ENCODE measurements around the gene YAF2.

Gene YAF2, protein sequence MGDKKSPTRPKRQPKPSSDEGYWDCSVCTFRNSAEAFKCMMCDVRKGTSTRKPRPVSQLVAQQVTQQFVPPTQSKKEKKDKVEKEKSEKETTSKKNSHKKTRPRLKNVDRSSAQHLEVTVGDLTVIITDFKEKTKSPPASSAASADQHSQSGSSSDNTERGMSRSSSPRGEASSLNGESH

DNA sequence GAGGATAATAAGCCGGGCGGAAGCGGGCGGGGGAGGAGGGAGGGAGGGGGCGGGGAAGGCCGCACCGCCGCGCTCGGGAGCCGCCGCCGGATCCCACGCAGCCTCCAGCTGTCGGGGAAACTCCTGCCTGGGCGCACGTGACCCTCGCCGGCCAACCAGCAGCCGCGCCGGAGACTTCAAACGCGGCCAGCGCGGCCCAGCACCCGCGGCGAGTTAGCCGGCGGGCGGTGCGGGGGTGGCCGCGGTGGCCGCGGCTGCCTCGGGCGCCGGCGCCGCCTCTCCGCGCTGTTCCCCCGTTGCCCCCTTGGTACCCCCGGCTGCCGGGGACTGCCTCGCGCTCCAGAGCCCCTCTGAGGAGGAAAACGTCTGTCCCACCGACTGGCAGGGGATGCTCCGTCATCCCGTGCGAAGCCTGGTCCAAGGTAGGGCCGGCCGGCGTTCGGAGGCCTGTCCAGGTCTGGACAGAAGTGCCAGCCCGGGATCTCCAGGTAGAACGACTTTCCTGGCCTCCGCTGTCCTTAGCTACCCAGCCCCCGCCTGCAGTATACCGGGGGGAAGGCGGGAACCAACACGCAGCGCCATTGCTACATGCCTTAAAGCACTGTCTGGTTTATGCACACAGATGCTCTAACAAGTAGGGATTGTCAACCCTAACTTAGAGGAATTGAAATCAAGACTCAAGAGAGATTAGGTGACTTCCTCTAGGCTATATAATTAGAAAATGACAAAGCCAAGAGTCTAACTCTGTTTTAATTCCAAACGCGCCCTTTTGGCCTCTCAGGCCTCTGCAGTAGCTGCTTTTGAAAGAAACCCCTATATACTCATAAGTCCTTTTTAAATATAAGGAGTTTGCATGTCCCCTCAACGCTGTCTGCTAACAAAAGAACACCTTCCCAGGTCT lies at the start of gene YAF2:
YAF2 (minus strand) TSS at position 9 of the 901 bp plus-strand sequence. CDS start 68 bp downstream, outside the sequence.
- Histone ChIP-seq H3K27me3 (ENCODE audit: insufficient read depth, low read length) (no peaks in the 10 kb centered on the region), H3K79me2 (ENCODE audit: control insufficient read depth, insufficient read depth, low read length, unreplicated experiment) (peaks cover 55% of the 10 kb centered on the region), H2AFZ (ENCODE audit: low read length, unreplicated experiment) (peak within 1 kb of the TSS; percentile 100), H3K36me3 (ENCODE audit: insufficient read depth, low read length) (no peaks in the 10 kb centered on the region), H3K4me1 (ENCODE audit: control insufficient read depth, insufficient read depth, low read length, unreplicated experiment) (peaks cover 23% of the 10 kb centered on the region), H3K4me3 (ENCODE audit: low read depth, low read length) (peak within 1 kb of the TSS; percentile 99), H3K27ac (ENCODE audit: low read depth, low read length) (peak within 1 kb of the TSS; percentile 75)

DNA sequence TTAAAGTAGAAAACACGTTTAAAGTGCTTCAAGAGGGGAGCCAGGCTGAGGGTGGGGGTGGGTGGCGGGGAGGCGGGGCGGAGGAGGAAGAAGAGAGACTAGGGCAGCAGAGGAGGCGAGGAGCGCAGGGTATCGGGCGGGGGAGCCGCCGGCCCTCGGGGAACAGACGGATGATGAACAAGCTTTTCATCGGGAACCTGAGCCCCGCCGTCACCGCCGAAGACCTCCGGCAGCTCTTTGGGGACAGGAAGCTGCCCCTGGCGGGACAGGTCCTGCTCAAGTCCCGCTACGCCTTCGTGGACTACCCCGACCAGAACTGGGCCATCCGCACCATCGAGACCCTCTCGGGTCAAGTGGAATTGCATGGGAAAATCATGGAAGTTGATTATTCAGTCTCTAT lies 48.7 kb upstream of the YAF2 start:
- no peak overlapping the region for H3K27ac ChIP-seq (ENCODE audit: low read depth, low read length)
- no peaks in the 10 kb centered on the region for H3K27me3 ChIP-seq (ENCODE audit: insufficient read depth, low read length)
- H3K36me3 ChIP-seq (ENCODE audit: insufficient read depth, low read length): no peaks in the 10 kb centered on the region
- no peaks in the 10 kb centered on the region for H3K79me2 ChIP-seq (ENCODE audit: control insufficient read depth, insufficient read depth, low read length, unreplicated experiment)
- H3K4me1 ChIP-seq (ENCODE audit: control insufficient read depth, insufficient read depth, low read length, unreplicated experiment): peaks cover 9% of the 10 kb centered on the region
- no peak overlapping the region for H3K4me3 ChIP-seq (ENCODE audit: low read depth, low read length)
- no peak overlapping the region for H2AFZ ChIP-seq (ENCODE audit: low read length, unreplicated experiment)

DNA sequence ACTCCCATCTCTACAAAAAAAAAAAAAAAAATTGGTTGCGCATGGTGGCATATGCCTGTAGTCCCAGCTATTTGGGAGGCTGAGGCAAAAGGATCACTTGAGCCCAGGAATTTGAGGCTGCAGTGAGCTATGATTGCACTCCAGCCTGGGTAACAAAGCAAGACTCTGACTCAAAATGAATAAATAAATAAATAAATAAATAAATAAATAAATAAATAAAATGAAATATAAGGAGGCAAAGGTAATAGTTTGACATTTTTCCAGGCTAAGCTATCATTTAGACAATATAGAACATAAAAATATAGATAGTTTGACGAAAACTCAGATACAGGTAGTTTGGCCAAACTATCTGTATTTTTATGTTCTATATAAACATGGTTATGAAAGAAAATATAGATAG lies 47.4 kb upstream of the YAF2 start:
- Histone ChIP-seq H3K27me3 (ENCODE audit: insufficient read depth, low read length) (no peaks in the 10 kb centered on the region), H3K27ac (ENCODE audit: low read depth, low read length) (no peak overlapping the region), H3K36me3 (ENCODE audit: insufficient read depth, low read length) (no peaks in the 10 kb centered on the region), H3K4me3 (ENCODE audit: low read depth, low read length) (no peak overlapping the region), H2AFZ (ENCODE audit: low read length, unreplicated experiment) (no peak overlapping the region), H3K4me1 (ENCODE audit: control insufficient read depth, insufficient read depth, low read length, unreplicated experiment) (peaks cover 9% of the 10 kb centered on the region), H3K79me2 (ENCODE audit: control insufficient read depth, insufficient read depth, low read length, unreplicated experiment) (no peaks in the 10 kb centered on the region)

DNA sequence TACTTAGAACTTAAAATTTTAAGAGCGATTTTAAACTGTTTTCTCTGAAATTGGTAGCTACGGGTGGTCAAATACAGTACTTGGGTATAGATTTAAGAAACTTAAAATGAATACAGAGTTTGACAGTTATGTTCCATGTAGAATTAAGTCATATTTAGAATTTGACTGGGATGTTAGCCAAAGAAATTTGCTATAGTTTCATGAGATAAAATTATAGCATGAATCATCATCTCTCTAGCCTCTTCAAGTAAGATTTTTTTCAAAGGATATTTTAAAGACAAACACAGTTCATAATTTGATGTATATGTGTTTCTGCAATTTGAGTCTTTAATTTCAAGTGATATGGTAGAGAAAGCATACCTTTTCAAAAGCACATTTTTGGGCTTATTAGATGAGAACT lies 46.8 kb upstream of the YAF2 start:
- no peak overlapping the region for H3K4me3 ChIP-seq (ENCODE audit: low read depth, low read length)
- no peak overlapping the region for H3K27ac ChIP-seq (ENCODE audit: low read depth, low read length)
- H3K4me1 ChIP-seq (ENCODE audit: control insufficient read depth, insufficient read depth, low read length, unreplicated experiment): peaks cover 9% of the 10 kb centered on the region
- no peaks in the 10 kb centered on the region for H3K36me3 ChIP-seq (ENCODE audit: insufficient read depth, low read length)
- H3K79me2 ChIP-seq (ENCODE audit: control insufficient read depth, insufficient read depth, low read length, unreplicated experiment): no peaks in the 10 kb centered on the region
- no peaks in the 10 kb centered on the region for H3K27me3 ChIP-seq (ENCODE audit: insufficient read depth, low read length)
- no peak overlapping the region for H2AFZ ChIP-seq (ENCODE audit: low read length, unreplicated experiment)

DNA sequence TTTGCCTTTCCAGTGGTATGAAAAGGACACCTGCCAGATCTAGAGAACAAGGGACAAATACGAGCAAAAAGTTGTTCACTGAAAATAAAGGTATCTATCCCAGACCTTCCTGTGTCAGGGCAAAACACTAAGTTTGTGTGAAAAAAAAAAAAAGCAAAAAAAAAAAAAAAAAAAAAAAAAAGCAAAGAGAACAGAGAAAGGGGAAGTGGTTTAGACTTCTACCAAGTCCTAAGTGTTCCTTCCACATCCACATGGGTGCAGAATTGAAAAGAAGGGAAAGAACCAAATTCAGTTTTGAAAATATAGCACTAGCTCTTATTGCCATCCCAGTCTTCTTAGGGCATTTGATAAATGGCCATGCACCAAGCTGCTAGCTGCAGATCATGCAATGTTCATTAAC lies 46.1 kb upstream of the YAF2 start:
- no peaks in the 10 kb centered on the region for H3K27me3 ChIP-seq (ENCODE audit: insufficient read depth, low read length)
- no peaks in the 10 kb centered on the region for H3K36me3 ChIP-seq (ENCODE audit: insufficient read depth, low read length)
- H3K4me1 ChIP-seq (ENCODE audit: control insufficient read depth, insufficient read depth, low read length, unreplicated experiment): peaks cover 9% of the 10 kb centered on the region
- no peak overlapping the region for H3K27ac ChIP-seq (ENCODE audit: low read depth, low read length)
- H3K79me2 ChIP-seq (ENCODE audit: control insufficient read depth, insufficient read depth, low read length, unreplicated experiment): no peaks in the 10 kb centered on the region
- no peak overlapping the region for H2AFZ ChIP-seq (ENCODE audit: low read length, unreplicated experiment)
- H3K4me3 ChIP-seq (ENCODE audit: low read depth, low read length): no peak overlapping the region

DNA sequence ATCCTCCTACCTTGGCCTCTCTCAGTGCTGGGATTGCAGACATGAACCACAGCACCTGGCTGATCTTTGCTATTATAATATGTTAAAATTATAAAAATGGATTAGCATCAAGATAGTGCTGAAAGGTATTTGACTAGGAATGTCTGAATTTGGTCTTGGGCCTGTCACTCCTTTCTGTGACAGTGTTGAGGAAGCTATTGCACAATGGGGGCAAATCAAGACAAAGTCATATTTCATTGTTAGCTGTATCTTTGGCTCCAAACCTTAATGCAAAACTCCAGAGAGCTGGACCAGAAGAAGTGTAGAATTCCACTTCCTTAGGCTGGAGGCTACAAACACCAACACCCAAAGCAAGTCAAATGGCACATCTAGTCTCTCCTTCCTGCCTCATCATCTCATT lies 45.7 kb upstream of the YAF2 start:
- Histone ChIP-seq H2AFZ (ENCODE audit: low read length, unreplicated experiment) (no peak overlapping the region), H3K4me3 (ENCODE audit: low read depth, low read length) (no peak overlapping the region), H3K36me3 (ENCODE audit: insufficient read depth, low read length) (no peaks in the 10 kb centered on the region), H3K79me2 (ENCODE audit: control insufficient read depth, insufficient read depth, low read length, unreplicated experiment) (no peaks in the 10 kb centered on the region), H3K27ac (ENCODE audit: low read depth, low read length) (no peak overlapping the region), H3K4me1 (ENCODE audit: control insufficient read depth, insufficient read depth, low read length, unreplicated experiment) (peaks cover 9% of the 10 kb centered on the region), H3K27me3 (ENCODE audit: insufficient read depth, low read length) (no peaks in the 10 kb centered on the region)

DNA sequence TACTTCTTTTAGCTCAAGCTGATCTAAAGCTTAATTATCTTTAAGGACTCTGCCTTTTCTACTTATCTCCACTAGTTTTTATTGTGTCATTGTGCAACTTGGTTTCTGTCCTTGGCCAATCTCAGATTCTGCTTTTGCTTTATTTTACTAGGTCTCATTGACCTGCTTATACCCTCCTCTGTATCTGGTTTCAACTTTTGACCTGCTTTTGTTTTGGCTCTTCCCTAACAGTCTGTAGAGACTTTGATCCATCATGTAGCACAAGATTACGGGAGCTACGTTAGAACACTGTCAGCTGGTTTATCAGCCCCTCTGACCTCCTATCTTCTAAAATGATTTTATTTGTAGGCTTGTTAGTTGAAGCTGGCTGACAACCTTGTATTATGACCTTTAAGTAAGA lies 44.2 kb upstream of the YAF2 start:
- Histone ChIP-seq H3K27me3 (ENCODE audit: insufficient read depth, low read length) (no peaks in the 10 kb centered on the region), H2AFZ (ENCODE audit: low read length, unreplicated experiment) (no peak overlapping the region), H3K27ac (ENCODE audit: low read depth, low read length) (no peak overlapping the region), H3K79me2 (ENCODE audit: control insufficient read depth, insufficient read depth, low read length, unreplicated experiment) (no peaks in the 10 kb centered on the region), H3K36me3 (ENCODE audit: insufficient read depth, low read length) (no peaks in the 10 kb centered on the region), H3K4me1 (ENCODE audit: control insufficient read depth, insufficient read depth, low read length, unreplicated experiment) (peaks cover 9% of the 10 kb centered on the region), H3K4me3 (ENCODE audit: low read depth, low read length) (no peak overlapping the region)

DNA sequence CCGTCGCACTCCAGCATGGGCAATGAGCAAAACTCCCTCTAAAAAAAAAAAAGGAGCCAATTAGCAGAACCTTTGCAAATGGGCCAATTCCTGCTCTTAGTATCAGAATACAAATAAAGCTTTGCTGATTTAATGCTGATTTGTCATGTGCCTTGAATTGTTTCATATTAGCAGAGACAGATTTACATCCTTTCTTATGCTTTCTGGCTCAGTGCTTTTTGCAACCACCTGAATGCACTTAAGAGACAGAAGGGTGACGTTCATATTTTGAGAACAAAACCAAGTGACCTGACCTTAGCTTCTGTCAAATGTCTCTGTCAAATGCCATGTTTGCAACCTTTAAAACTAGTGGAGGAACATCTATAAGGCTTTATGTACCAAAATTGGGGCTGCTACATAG lies 43.8 kb upstream of the YAF2 start:
- Histone ChIP-seq H3K4me3 (ENCODE audit: low read depth, low read length) (no peak overlapping the region), H3K79me2 (ENCODE audit: control insufficient read depth, insufficient read depth, low read length, unreplicated experiment) (no peaks in the 10 kb centered on the region), H3K27ac (ENCODE audit: low read depth, low read length) (no peak overlapping the region), H2AFZ (ENCODE audit: low read length, unreplicated experiment) (no peak overlapping the region), H3K4me1 (ENCODE audit: control insufficient read depth, insufficient read depth, low read length, unreplicated experiment) (peaks cover 9% of the 10 kb centered on the region), H3K27me3 (ENCODE audit: insufficient read depth, low read length) (no peaks in the 10 kb centered on the region), H3K36me3 (ENCODE audit: insufficient read depth, low read length) (no peaks in the 10 kb centered on the region)

DNA sequence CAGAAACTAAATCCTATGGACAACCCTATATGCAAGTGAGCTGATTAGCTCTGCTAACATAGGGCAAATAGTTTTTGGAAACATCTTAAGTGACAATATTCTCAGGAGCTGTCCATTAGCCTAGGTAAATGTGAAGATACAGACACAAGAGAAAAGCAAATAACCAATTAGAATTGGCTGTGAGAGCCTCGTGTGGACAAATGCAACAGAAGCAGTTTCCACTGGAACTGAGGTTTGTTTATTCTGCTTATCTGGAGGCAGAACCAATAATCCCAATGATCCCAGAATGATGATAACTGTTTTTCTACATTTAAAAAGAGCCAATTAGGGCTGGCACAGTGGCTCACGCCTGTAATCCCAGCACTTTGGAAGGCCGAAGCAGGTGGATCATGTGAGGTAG lies 43.2 kb upstream of the YAF2 start:
- Histone ChIP-seq H3K4me1 (ENCODE audit: control insufficient read depth, insufficient read depth, low read length, unreplicated experiment) (peaks cover 9% of the 10 kb centered on the region), H3K4me3 (ENCODE audit: low read depth, low read length) (no peak overlapping the region), H3K27ac (ENCODE audit: low read depth, low read length) (no peak overlapping the region), H3K36me3 (ENCODE audit: insufficient read depth, low read length) (no peaks in the 10 kb centered on the region), H3K79me2 (ENCODE audit: control insufficient read depth, insufficient read depth, low read length, unreplicated experiment) (no peaks in the 10 kb centered on the region), H3K27me3 (ENCODE audit: insufficient read depth, low read length) (no peaks in the 10 kb centered on the region), H2AFZ (ENCODE audit: low read length, unreplicated experiment) (no peak overlapping the region)

DNA sequence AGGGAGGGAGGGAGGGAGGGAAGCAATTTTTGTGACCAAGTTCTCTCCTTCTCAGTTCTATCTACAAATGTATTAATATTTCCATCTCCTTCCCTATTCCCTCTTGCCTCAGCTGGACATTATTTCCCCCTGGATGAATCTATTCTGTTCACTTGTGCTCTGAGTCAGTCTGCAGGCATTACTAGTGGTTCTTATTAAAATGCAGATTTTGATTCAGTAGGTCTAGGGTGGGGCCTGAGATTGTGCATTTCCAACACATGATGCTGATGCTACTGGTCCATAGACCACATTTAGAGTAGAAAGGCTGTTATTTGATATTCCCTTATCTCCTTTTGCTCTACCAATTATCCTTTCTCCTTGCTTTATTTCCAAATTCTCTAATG lies 40.1 kb upstream of the YAF2 start:
- H3K27ac ChIP-seq (ENCODE audit: low read depth, low read length): no peak overlapping the region
- H3K4me3 ChIP-seq (ENCODE audit: low read depth, low read length): no peak overlapping the region
- H3K4me1 ChIP-seq (ENCODE audit: control insufficient read depth, insufficient read depth, low read length, unreplicated experiment): no peaks in the 10 kb centered on the region
- H3K79me2 ChIP-seq (ENCODE audit: control insufficient read depth, insufficient read depth, low read length, unreplicated experiment): no peaks in the 10 kb centered on the region
- no peaks in the 10 kb centered on the region for H3K27me3 ChIP-seq (ENCODE audit: insufficient read depth, low read length)
- no peaks in the 10 kb centered on the region for H3K36me3 ChIP-seq (ENCODE audit: insufficient read depth, low read length)
- no peak overlapping the region for H2AFZ ChIP-seq (ENCODE audit: low read length, unreplicated experiment)

Data from ACC112 (cell line).